HG02759 (cell line): Measurements from ENCODE around the gene GALNT6.
"Not testable (repeated sequence)": the region's sequence is repeated elsewhere in the genome, so short reads cannot be mapped to it uniquely, and the experiment has no call there.

Source experiments
- ATAC-seq: cut with Tn5 transposase; IDR thresholded peaks from one replicate; pipeline ENCODE4 v1.9.1; 2021; ENCODE audit warnings: mild to moderate bottlenecking, moderate library complexity; ENCODE audit not compliant: unreplicated experiment

Gene GALNT6

GRCh38 chr12:51360315-51360714 lies 30.9 kb downstream of the GALNT6 start:
- no peak for ATAC-seq

- no peak for ATAC-seq
Observed at GRCh38 chr12:51359851-51360250, 31.4 kb downstream of the GALNT6 start.

- no peak for ATAC-seq
Observed at GRCh38 chr12:51358496-51358895, 32.7 kb downstream of the GALNT6 start.

DNA sequence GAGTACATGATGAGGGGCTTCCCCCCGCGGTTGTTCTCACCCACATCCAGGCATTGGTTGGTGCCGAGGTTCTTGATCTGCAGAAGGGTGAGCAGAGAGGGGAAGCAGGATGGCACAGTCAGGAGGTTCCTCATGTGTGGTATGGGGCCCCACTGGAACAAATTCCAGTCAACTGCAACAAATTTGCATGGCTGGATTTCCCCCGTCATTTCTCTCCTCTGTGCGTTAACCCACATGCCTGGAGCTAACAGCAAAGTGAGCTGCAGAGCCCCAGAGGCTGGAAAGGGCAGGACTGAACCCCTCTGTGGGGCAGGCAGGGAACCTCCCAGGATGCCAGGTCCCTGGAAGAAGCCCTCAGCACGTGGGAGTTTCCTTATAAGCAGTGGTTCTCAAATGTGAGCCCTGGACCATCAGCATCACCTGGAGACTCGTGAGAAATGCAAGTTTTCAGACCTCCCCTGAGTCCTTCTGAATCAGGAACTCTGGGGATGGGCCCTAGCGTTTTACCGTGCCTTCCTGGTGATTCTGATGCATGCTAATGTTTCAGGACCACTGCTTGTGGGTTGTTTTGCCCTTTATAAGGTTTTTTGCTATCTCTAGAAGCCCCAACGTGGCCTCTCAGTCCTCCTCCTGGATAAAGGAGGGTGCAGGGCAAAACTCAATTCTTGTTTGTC lies 33.7 kb downstream of the GALNT6 start:
- ATAC-seq, result peak; percentile 73

- no peak for ATAC-seq
Observed at GRCh38 chr12:51351913-51352532, 39.2 kb downstream of the GALNT6 start.

DNA sequence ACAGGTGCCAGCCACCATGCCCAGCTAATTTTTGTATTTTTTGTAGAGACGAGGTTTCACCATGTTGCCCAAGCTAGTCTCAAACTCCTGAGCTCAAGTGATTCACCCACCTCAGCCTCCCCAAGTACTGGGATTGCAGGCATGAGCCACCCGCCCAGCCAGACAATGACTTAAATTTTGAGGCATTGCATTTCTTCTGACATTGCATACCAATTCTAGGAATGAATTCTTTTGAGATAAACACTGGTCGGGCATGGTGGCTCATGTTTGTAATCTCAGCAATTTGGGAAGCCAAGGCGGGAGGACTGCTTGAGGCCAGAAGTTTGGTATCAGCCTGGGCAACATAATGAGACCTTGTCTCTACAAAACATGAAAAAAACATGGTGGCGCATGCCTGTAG lies 42.2 kb downstream of the GALNT6 start:
- ATAC-seq, result no peak

DNA sequence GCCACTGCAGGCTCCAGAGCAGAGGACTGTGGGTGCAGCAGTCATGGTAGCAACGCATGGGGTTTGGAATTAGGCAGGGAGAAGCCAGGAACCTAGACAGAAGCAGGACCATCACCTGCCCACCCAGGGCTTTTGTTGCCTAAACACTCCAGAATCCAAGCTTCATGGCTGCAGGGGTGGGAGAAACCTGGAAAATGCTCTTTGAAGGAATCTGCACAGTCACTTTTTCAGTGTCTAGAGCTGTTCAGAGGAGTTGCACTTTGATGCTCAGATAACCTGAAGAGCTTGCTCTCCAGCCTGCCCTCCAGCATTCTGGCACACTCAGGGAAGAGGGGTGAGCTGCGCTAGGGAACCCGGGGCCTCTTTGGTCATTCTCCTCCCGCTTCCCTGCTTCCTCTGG lies 43.1 kb downstream of the GALNT6 start:
- ATAC-seq, result no peak

GRCh38 chr12:51346581-51346980 lies 44.6 kb downstream of the GALNT6 start, which contains the start of gene CELA1:
CELA1 (minus strand) TSS chr12:51346679; CDS start chr12:51346638, 41 bp downstream.
- no peak for ATAC-seq

GRCh38 chr12:51345681-51346080 lies 45.5 kb downstream of the GALNT6 start:
- ATAC-seq, result no peak

DNA sequence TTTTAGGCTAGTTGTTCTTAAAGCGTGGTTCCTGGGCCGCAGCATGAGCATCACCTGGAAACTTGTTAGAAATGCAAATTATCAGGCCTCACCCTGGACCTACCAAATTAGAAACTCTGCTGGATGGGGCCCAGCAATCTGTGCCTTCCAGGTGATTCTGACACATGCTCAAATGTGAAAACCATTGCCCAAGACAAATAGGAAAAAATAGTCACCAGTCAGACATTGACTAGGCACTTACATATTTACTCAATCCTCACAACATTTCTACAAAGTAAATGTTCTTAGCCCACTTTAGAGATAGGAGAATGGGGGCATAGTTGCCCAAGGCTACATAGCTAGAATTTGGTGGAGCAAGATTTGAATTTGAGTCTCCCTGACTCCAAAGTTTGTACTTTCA lies 48.0 kb downstream of the GALNT6 start:
- ATAC-seq, result no peak

- no peak for ATAC-seq
Observed at GRCh38 chr12:51342416-51342815, 48.8 kb downstream of the GALNT6 start.

DNA sequence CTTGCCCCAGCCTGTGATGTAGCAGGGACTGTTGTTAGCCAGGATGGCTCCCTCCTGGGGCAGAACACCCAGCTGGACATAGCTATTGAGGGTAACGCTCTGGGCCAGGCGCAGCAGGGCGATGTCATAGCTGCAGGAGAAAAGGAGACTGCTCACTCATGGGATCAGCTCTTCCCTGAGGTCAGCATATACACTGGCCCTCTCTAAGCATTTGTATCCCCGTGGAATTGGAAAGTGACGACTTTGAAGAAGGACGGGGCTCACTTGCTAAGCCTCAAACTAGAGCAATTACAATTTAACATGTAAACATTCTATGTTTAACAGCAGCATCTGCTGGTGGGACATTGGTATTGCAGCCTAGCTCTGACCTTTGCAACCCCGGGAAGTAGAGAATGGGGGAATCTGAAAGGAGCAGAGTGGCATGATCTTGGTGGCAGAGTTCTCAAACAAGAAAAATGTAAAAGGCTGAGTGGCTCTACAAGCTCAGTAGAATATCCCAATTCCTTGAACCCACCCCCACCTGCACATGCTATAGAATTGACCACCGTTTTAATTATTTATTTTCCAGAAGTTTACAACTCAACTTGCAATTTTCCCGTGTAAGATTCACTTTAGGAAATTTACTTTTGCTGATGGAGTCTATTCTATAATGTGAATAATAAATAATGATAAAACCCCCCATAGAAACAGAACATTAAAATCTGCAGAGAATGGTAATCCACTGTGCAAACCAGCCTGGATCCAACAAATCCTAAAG lies 49.8 kb downstream of the GALNT6 start:
- ATAC-seq, result peak; percentile 44

DNA sequence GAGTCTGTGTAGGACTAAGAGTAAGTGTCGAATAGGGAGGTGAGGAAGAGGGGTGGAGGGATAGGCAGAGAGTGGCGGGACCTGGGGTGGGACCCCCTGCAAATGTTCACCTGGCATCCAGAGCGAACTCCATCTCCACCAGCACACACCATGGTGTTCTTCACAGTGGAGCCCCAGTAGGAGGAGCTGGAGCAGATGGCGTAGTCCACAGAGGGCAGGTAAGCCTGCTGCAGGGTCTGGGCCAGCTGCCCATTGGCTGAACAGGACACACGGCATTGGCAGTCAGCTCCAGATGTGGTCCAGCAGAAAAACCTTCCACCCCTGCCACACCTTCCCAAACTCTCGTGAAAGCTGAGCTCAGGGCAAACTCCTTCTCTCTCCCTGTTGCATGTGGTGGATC lies 51.5 kb downstream of the GALNT6 start:
- ATAC-seq, result no peak

DNA sequence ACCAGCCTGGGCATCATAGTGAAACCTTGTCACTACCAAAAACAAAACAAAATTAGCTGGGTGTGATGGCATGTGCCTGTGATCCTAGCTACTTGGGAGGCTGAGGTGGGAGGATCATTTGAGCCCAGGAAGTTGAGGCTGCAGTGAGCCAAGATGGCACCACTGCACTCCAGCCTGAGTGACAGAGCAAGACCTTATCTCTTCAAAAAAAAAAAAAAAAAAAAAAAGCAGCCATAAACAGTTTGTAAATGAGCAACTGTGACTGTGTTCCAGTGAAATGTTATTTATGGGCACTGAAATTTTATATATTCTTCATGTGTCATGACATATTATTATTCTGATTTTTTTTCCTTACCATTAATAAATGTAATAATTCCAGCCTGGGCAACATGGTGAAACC lies 53.9 kb downstream of the GALNT6 start:
- not testable (repeated sequence) for ATAC-seq

DNA sequence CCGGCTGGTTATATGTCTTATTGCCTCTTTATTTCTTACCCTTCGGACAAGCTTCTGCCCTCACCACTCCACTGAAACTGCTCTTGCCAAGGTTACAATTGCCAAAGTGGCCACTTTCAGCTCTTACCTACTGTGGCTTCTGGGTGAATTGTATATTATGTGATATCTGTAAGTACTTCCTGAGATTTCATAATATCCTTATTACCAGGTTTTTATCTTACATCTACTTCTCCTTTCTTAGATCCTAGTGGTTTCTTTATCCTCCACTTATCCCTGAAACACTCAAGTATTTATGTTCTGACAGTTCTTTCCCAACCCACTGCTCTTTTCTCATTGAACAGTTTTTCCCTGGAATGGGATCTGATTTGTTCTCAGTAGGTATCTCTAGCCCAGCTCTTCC lies 55.3 kb downstream of the GALNT6 start:
- no peak for ATAC-seq

DNA sequence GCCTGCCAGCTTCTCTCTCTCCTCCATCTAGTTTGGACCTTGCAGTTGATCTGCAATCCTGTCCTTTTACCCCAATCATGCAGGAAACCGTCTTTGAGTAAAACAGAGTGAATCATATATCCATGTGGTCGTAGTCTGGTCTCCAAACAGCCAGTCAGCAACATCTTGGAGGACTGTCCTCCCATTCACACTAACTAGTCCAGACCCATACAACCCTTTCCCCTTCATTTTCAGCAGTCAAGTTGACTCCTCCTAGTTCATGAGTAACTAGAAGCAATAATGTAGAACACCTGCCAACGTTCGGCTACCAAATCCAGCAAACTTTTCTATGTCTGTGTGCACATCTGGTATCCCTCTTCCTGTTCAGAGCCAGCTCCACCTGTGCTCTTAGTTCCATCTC lies 56.4 kb downstream of the GALNT6 start:
- no peak for ATAC-seq

- no peak for ATAC-seq
Observed at GRCh38 chr12:51333536-51333935, 57.7 kb downstream of the GALNT6 start.

DNA sequence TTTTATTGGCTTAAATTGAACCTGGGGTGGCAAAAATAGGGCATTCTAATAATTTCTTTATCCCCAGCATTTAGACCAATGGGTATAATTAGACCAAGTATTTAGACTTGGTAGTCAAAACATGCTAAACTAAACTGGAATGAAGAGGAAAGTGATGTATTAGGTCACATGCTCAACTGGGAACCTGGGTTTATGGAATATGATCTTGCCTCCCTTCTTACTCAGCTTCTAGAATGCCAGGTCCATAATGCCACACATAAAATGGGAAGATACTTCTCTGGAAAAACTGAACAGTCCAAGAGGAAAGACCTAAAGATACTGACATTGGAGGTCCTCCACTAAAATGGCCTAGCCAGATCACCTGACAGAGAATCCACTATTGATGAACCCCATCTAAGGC lies 61.0 kb downstream of the GALNT6 start:
- ATAC-seq, result no peak

DNA sequence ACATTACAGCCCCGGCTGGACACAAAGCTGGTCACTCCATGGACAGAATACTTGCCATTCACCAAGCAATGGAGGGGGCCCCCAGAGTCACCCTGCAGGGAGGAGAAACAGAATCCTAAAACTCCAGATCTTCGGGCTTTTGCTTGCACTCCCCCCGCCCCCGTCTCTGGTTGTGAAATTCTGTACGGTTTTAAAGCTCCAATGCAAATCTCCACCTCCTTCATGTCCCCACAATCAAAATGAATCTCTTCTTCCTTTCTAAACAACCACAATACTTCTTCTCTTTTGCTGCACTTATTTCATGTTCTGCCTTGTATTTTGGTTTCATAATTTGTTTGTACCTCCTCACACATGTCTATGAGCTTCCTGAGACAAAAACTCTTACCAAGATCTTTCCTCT lies 61.5 kb downstream of the GALNT6 start:
- ATAC-seq, result no peak

DNA sequence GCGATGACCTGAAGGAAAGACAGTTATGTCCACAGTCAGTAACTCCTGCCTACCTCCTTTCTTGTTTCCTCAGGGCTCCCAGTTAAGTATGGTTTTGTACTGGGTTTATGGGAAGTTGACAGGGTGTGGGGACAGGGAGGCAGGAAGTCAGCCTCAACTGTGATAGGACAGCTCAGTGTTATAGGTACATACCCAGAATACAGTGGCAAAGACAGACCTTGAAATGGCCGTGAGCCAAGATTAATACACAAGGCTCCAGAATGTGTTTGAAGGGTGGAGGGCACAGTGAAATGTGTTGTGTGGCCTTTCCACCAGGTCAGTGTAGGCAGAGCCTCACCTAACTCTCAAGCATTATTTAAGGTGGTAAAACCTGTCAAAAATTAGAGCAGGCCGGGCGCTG lies 62.6 kb downstream of the GALNT6 start:
- ATAC-seq, result no peak

GRCh38 chr12:51326698-51327439 lies 64.3 kb downstream of the GALNT6 start:
- no peak for ATAC-seq
